WTC11 (cell line): ENCODE measurements around the gene TSPAN9. TPM values are rescaled to one million over a fixed set of nuclear protein-coding genes. Genes with fewer than 3 reads are reported as not detected.
A peak's percentile ranks its signal among the peaks of the same experiment; 100 is the strongest.

Source experiments
- ATAC-seq: fragments of 200-7000 bp; cut with Tn5 transposase; 2 replicates; pipeline ENCODE4 v1.10.0; 2021; ENCODE audit warnings: mild to moderate bottlenecking, moderate library complexity
- CTCF ChIA-PET: fragments of 300-600 bp; sonication (Branson Sonifier 250); formaldehyde crosslinking; loops from one replicate; lab custom pipeline; 2021; ENCODE audit warnings: antibody characterized with exemption; lab: Charles Lee
- POLR2A ChIA-PET: fragments of 350-600 bp; sonication (Branson Sonifier 250); formaldehyde crosslinking; loops from one replicate; lab custom pipeline; 2021; ENCODE audit warnings: antibody characterized with exemption; lab: Charles Lee
- DNase-seq: peaks from one replicate; pipeline ENCODE4 v3.0.0; 2021; ENCODE audit warnings: low spot score
- H3K27ac Mint-ChIP-seq: 2 replicates; pipeline ENCODE4 v1.8.0; 2021; ENCODE audit warnings: mixed read lengths
- H3K27me3 Mint-ChIP-seq: 2 replicates; pipeline ENCODE4 v1.8.0; 2021; ENCODE audit warnings: low read depth, mild to moderate bottlenecking, moderate library complexity, mixed read lengths
- H3K36me3 Mint-ChIP-seq: 2 replicates; pipeline ENCODE4 v1.8.0; 2021; ENCODE audit warnings: mixed read lengths
- H3K4me1 Mint-ChIP-seq: 2 replicates; pipeline ENCODE4 v1.8.0; 2022; ENCODE audit warnings: mixed read lengths
- H3K4me3 Mint-ChIP-seq: 2 replicates; pipeline ENCODE4 v1.8.0; 2021; ENCODE audit warnings: mild to moderate bottlenecking, moderate library complexity, mixed read lengths
- H3K9me3 Mint-ChIP-seq: 2 replicates; pipeline ENCODE4 v1.8.0; 2021; ENCODE audit warnings: mixed read lengths
- E2F5 ChIP-seq: sonication (generic); formaldehyde crosslinking; IDR thresholded peaks from 2 replicates; pipeline ENCODE4 v1.8.1; 2022; ENCODE audit warnings: mild to moderate bottlenecking, moderate library complexity, missing genetic modification reagents
- FOXJ3 ChIP-seq: sonication (generic); formaldehyde crosslinking; IDR thresholded peaks from 2 replicates; pipeline ENCODE4 v1.9.0; 2021; ENCODE audit warnings: missing genetic modification reagents, mild to moderate bottlenecking, borderline replicate concordance
- JUN ChIP-seq: sonication (generic); formaldehyde crosslinking; IDR thresholded peaks from 2 replicates; pipeline ENCODE4 v1.8.0; 2023; ENCODE audit warnings: mild to moderate bottlenecking, missing genetic modification reagents
- NFATC4 ChIP-seq: fragments of 250-450 bp; sonication (Bioruptor Pico); IDR thresholded peaks from 2 replicates; pipeline ENCODE4 v1.9.0; 2021; ENCODE audit warnings: mild to moderate bottlenecking
- NR3C1 ChIP-seq: sonication (generic); formaldehyde crosslinking; conservative IDR thresholded peaks from 2 replicates; pipeline ENCODE4 v1.8.1; 2023; ENCODE audit warnings: low read depth, mild to moderate bottlenecking, missing genetic modification reagents
- OVOL2 ChIP-seq: fragments of 250-450 bp; sonication (Bioruptor Pico); IDR thresholded peaks from 2 replicates; pipeline ENCODE4 v1.9.0; 2021; ENCODE audit warnings: mild to moderate bottlenecking, borderline replicate concordance
- SOX15 ChIP-seq: fragments of 250-450 bp; sonication (Bioruptor Pico); IDR thresholded peaks from 2 replicates; pipeline ENCODE4 v1.9.0; 2021; ENCODE audit warnings: mild to moderate bottlenecking
- ZMAT4 ChIP-seq: fragments of 250-450 bp; sonication (Bioruptor Pico); IDR thresholded peaks from 2 replicates; pipeline ENCODE4 v1.9.0; 2021; ENCODE audit warnings: mild to moderate bottlenecking
- ZNF138 ChIP-seq: sonication (generic); formaldehyde crosslinking; conservative IDR thresholded peaks from 2 replicates; pipeline ENCODE4 v1.8.1; 2022; ENCODE audit warnings: mild to moderate bottlenecking, moderate library complexity, missing genetic modification reagents
- ZNF423 ChIP-seq: fragments of 250-450 bp; sonication (Bioruptor Pico); IDR thresholded peaks from 2 replicates; pipeline ENCODE4 v2.1.2; 2022; ENCODE audit warnings: mild to moderate bottlenecking, moderate library complexity
- ZNF532 ChIP-seq: fragments of 250-450 bp; sonication (Bioruptor Pico); IDR thresholded peaks from 2 replicates; pipeline ENCODE4 v1.9.0; 2021; ENCODE audit warnings: mild to moderate bottlenecking, borderline replicate concordance
- ZNF671 ChIP-seq: fragments of 250-450 bp; sonication (Bioruptor Pico); IDR thresholded peaks from 2 replicates; pipeline ENCODE4 v1.8.0; 2021; ENCODE audit warnings: mild to moderate bottlenecking
- total RNA-seq: library from RNA; stranded (reverse); gene quantifications from 3 replicates; pipeline ENCODE4 v1.2.3, GENCODE V29; 2021
- TF ChIP-seq, protein P1 (sequence below): sonication (generic); formaldehyde crosslinking; IDR thresholded peaks from 2 replicates; pipeline ENCODE4 v1.8.1; 2023; ENCODE audit warnings: mild to moderate bottlenecking, missing genetic modification reagents, moderate library complexity
- TF ChIP-seq, protein P2 (sequence below): fragments of 250-450 bp; sonication (Bioruptor Pico); conservative IDR thresholded peaks from 2 replicates; pipeline ENCODE4 v1.9.0; 2021; ENCODE audit warnings: mild to moderate bottlenecking
- TF ChIP-seq, protein P3 (sequence below): sonication (generic); formaldehyde crosslinking; IDR thresholded peaks from 2 replicates; pipeline ENCODE4 v1.8.0; 2023; ENCODE audit warnings: missing genetic modification reagents, mild to moderate bottlenecking, borderline replicate concordance
- TF ChIP-seq, protein P4 (sequence below): sonication (generic); formaldehyde crosslinking; IDR thresholded peaks from 2 replicates; pipeline ENCODE4 v1.8.0; 2022; ENCODE audit warnings: mild to moderate bottlenecking, missing genetic modification reagents

TSPAN9 gene
- total RNA-seq, 1 experiment from 2014 or later: 27.6 TPM

- TF ChIP-seq ZNF532 (CRISPR knock-in tag) (no peak), E2F5 (CRISPR knock-in tag) (no peak)
Observed at GRCh38 chr12:3310271-3311026, 233.3 kb downstream of the TSPAN9 start (continued).

DNA sequence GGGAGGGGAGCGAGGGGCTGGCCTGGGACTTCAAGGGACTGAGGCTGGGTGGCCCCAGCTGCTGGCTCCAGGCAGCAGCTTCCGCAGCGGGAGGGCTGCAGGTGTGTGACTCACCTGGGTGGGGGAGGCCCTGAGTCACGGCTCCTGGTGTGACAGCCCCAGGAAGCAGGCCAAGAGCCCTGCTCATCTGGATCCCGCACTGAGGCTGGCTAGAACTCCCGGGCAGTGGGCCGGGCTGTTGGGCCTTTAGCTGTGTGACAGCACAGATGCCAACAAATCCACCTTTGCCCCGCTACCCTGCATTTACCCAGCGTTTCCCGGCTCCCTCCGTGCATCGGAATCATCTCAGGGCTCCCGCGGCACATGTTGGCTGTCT is 233.8 kb downstream of the TSPAN9 start:
- Mint-ChIP-seq H3K36me3 (no peaks in the 10 kb centered on the region), H3K4me3 (no peak overlapping the region), H3K9me3 (no peaks in the 10 kb centered on the region), H3K27me3 (no peaks in the 10 kb centered on the region), H3K27ac (0 out of 2 replicates have a peak overlapping the region, but pooled peaks have one; percentile 22), H3K4me1 (peaks cover 8% of the 10 kb centered on the region)
- ChIA-PET POLR2A (no interaction called here), CTCF (interaction anchor here (0.9 to 6.1 kb wide), 6 partner anchors 11 to 174 kb away, joined by 3 to 114 read pairs (median 3); no protein-coding TSS in a partner anchor)
- DNase-seq (no peak), ATAC-seq (no peak)
- TF ChIP-seq NR3C1 (CRISPR knock-in tag) (no peak), ZNF423 (CRISPR knock-in tag) (peak; percentile 62; the same call in 1 of the 2 replicates)

- ATAC-seq: no peak
- TF ChIP-seq ZNF138 (CRISPR knock-in tag) (no peak), NFATC4 (CRISPR knock-in tag) (no peak), SOX15 (CRISPR knock-in tag) (no peak), FOXJ3 (no peak), ZMAT4 (CRISPR knock-in tag) (no peak), ZNF671 (no peak), OVOL2 (no peak), JUN (CRISPR knock-in tag) (no peak)
- TF ChIP-seq, protein P1, sequence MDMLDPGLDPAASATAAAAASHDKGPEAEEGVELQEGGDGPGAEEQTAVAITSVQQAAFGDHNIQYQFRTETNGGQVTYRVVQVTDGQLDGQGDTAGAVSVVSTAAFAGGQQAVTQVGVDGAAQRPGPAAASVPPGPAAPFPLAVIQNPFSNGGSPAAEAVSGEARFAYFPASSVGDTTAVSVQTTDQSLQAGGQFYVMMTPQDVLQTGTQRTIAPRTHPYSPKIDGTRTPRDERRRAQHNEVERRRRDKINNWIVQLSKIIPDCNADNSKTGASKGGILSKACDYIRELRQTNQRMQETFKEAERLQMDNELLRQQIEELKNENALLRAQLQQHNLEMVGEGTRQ (CRISPR knock-in tag): no peak
- TF ChIP-seq, protein P2, sequence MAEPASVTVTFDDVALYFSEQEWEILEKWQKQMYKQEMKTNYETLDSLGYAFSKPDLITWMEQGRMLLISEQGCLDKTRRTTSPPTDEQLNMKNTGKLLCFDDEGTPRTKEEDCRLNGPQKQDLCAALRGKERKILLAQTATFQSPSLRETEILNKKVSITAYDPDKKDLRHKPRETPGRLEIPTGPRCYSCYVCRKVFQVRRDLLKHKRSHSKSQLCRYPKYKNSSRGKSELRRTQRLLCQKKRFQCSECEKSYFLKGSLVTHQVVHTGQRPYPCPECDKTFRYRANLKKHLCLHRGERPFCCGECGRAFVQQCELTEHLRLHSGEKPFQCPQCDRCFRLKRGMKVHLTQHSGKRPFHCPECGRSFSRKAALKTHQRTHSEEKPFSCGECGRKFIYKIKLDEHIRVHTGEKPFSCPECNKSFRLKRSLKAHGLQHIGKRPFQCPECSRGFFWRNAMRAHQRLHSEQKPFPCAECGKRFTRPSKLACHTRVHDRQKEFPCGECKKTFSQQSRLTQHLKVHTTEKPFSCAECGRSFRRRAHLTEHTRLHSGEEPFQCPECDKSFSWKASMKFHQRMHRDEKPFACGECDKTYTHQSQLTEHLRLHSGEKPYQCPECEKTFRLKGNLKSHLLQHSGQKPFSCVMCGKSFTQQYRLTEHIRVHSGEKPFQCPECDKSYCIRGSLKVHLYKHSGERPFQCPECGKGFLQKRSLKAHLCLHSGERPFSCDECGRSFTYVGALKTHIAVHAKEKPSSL (CRISPR knock-in tag): no peak
- TF ChIP-seq, protein P3, sequence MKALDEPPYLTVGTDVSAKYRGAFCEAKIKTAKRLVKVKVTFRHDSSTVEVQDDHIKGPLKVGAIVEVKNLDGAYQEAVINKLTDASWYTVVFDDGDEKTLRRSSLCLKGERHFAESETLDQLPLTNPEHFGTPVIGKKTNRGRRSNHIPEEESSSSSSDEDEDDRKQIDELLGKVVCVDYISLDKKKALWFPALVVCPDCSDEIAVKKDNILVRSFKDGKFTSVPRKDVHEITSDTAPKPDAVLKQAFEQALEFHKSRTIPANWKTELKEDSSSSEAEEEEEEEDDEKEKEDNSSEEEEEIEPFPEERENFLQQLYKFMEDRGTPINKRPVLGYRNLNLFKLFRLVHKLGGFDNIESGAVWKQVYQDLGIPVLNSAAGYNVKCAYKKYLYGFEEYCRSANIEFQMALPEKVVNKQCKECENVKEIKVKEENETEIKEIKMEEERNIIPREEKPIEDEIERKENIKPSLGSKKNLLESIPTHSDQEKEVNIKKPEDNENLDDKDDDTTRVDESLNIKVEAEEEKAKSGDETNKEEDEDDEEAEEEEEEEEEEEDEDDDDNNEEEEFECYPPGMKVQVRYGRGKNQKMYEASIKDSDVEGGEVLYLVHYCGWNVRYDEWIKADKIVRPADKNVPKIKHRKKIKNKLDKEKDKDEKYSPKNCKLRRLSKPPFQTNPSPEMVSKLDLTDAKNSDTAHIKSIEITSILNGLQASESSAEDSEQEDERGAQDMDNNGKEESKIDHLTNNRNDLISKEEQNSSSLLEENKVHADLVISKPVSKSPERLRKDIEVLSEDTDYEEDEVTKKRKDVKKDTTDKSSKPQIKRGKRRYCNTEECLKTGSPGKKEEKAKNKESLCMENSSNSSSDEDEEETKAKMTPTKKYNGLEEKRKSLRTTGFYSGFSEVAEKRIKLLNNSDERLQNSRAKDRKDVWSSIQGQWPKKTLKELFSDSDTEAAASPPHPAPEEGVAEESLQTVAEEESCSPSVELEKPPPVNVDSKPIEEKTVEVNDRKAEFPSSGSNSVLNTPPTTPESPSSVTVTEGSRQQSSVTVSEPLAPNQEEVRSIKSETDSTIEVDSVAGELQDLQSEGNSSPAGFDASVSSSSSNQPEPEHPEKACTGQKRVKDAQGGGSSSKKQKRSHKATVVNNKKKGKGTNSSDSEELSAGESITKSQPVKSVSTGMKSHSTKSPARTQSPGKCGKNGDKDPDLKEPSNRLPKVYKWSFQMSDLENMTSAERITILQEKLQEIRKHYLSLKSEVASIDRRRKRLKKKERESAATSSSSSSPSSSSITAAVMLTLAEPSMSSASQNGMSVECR: no peak
- TF ChIP-seq, protein P4, sequence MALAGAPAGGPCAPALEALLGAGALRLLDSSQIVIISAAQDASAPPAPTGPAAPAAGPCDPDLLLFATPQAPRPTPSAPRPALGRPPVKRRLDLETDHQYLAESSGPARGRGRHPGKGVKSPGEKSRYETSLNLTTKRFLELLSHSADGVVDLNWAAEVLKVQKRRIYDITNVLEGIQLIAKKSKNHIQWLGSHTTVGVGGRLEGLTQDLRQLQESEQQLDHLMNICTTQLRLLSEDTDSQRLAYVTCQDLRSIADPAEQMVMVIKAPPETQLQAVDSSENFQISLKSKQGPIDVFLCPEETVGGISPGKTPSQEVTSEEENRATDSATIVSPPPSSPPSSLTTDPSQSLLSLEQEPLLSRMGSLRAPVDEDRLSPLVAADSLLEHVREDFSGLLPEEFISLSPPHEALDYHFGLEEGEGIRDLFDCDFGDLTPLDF: no peak
Observed at GRCh38 chr12:3311491-3312103, 234.4 kb downstream of the TSPAN9 start.

More at GRCh38 chr12:3311491-3312103, 234.4 kb downstream of the TSPAN9 start:
- POLR2A ChIA-PET: no interaction called here
- 0 out of 2 replicates have a peak overlapping the region, but pooled peaks have one; percentile 22 for H3K27ac Mint-ChIP-seq
- no peak overlapping the region for H3K4me3 Mint-ChIP-seq
- CTCF ChIA-PET: interaction anchor here (0.5 to 6.1 kb wide), 8 partner anchors 8 to 173 kb away, joined by 3 to 114 read pairs (median 3); no protein-coding TSS in a partner anchor
- no peaks in the 10 kb centered on the region for H3K9me3 Mint-ChIP-seq
- no peaks in the 10 kb centered on the region for H3K27me3 Mint-ChIP-seq
- H3K36me3 Mint-ChIP-seq: no peaks in the 10 kb centered on the region
- peaks cover 8% of the 10 kb centered on the region for H3K4me1 Mint-ChIP-seq
- DNase-seq: no peak
